ENCODE results near the gene SLA2.
A peak's percentile ranks its signal among the peaks of the same experiment; 100 is the strongest.
"Not testable (repeated sequence)": the region's sequence is repeated elsewhere in the genome, so short reads cannot be mapped to it uniquely, and the experiment has no call there.

The SLA2 gene

GRCh38 chr20:36645353-36645752 is 643 bp downstream of the SLA2 start:
- no peak for DNase-seq (ENCODE audit: low spot score)

DNA sequence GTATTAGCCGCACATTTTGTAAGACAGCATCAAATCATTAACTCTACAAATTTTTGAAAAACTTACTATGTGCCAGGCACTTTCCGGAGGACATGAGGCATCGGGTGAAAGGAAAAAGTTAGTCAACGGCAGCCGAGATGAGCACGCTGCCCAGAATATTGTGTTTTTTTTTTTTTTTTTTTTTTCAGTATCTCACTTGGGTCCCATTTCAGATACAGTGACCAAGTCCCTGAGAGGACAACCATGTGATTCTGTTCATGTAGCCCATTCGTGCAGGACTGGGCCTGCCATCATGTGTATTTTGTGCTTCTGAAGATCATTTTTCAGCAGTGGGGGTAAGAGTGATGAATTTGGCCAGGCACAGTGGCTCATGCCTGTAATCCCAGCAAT is 1.3 kb downstream of the SLA2 start:
- no peak for DNase-seq (ENCODE audit: low spot score)

GRCh38 chr20:36644032-36644705 is 1.8 kb downstream of the SLA2 start:
- DNase-seq (ENCODE audit: low spot score) = no peak

DNA sequence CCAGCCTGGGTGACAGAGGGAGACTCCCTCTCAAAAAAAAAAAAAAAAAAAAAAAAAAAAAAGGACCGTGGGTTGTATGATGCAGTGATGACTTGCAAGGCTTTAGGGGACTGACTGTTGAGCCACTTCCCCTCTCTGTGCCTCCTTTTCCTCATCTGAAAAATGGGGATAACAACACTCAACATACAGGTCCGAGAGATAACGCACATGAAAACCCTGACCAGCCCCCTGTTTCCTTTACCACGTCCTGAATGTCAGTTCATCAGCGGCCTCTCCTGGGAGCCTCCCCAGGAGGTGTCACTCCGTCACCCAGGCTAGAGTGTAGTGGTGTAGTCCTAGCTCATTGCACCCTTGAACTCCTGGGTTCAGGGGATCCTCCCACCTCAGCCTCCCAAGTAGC is 3.9 kb downstream of the SLA2 start:
- DNase-seq (ENCODE audit: low spot score) = no peak

GRCh38 chr20:36641506-36641843 is 4.5 kb downstream of the SLA2 start:
- no peak for DNase-seq (ENCODE audit: low spot score)

DNA sequence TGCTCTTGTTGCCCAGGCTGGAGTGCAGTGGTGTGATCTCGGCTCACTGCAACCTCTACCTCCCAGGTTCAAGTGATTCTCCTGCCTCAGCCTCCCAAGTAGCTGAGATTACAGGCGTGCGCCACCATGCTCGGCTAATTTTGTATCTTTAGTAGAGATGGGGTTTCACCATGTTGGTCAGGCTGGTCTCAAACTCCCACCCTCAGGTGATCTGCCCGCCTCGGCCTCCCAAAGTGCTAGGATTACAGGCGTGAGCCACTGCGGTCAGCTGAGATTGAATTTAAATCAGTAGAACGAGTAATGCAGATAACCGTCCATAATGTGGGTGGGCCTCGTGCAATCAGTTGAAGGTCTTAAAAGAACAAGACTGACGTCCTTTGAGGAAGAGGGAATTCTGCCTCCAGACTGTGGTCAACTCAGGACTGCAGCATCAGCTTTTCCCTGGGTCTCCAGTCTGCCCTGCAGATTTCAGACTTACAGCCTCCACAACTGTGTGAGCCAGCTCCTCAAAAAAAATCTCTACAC is 7.1 kb downstream of the SLA2 start:
- not testable (repeated sequence) for DNase-seq (ENCODE audit: low spot score)

- no peak for DNase-seq (ENCODE audit: low spot score)
These were observed 11.7 kb downstream of the SLA2 start for GRCh38 chr20:36634342-36634741.

GRCh38 chr20:36633285-36633772 is 12.7 kb downstream of the SLA2 start:
- DNase-seq (ENCODE audit: low spot score) = no peak

DNA sequence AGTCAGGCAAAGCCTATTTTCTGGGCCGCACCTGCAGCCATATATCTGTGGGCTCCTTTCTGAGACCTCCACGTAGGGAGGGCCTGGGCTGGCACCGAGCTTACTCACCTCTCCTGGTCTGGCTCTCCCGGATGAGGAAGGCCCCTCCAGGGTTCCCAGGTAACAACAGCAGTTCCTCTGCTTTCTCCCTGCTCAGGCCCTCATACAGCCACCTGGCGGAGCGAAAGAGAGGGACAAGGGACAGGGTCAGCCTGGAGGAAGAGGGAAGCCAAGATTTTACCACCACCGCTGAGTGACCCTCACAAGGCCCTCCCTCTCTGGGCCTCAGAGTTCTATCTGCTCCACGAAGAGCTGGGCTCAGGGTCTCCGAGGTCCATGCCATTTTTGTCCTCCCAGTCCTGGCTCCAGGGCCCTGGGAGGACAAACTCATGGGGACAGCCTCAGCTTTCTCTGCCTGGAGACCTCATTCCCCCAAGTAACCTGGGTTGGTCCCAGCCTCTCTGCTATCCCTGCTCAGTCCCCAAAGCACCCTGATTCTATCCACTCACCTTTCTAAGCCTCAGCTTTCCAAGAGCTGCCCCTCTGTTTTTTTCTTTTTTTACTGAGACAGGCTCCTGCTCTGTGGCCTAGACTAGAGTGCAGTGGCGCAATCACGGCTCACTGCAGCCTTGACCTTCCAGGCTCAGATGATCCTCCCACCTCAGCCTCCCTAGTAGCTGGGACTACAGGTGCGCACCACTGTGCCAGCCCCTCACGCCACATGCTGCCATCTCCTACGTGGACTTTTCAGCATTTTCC is 13.3 kb downstream of the SLA2 start:
- DNase-seq (ENCODE audit: low spot score) = peak; percentile 56

- DNase-seq (ENCODE audit: low spot score) = no peak
These were observed 13.9 kb downstream of the SLA2 start for GRCh38 chr20:36632147-36632486.

DNA sequence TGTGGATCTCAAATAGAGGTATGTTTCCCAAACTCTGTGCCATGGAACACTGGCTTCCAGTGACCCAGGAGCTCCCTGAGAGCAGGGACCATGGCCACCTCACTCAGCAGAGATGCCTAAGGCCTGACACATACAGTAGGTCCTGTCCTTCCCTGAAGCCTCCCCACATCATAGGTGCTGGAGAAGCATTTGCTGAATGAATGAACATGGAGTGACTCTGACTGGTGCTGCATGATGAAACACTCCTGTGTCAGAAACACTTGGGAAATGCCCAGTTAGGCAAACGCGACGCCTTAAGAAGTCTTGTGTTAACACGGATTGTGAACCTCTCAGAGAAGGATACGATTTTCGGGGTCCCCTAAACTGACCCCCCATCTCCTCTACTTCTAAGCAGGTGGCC is 14.3 kb downstream of the SLA2 start:
- DNase-seq (ENCODE audit: low spot score) = no peak

DNA sequence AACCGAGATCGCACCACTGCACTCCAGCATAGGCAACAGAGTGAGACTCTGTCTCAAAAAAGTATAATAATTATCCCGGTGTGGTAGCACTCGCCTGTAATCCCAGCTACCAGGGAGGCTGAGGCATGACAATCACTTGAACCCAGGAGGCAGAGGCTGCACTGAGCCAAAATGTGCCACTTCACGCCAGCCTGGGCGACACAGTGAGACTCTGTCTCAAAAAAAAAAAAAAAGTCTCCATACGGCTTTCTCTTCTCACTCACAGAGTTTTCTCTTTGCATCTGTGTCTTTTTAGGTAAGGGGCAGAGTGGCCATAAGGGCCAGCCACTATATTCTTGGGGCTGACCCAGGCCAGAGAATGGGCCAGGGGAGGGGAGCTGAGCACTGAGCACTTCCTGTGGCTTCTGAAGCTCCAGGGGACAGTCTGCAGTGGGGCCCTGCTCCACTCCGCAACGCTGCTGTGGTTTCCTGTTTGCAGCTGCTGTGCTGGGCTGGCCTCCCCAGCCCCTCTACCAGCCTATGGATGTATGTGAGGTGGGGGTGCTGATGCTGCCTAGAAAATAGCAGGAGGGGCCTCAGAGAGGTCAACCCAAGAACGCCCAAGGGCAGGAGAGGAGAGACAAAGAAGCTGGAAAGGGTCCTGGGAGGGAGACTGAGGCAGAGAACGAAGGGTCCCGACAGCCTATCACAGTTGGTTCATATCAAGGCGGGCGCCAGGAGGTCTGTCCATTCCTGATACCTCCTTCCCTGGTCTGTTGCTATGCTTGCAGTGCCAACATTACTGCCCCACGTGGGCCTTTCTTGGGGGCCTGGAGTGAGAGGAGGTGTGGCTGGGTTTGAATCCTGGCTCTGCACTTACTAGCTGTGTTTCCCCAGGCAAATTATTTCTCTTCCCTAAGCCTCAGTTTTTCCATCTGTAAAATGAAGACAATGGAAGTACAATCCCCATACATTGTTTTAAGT is 16.0 kb downstream of the SLA2 start:
- DNase-seq (ENCODE audit: low spot score) = no peak

GRCh38 chr20:36628076-36628475 is 17.9 kb downstream of the SLA2 start:
- DNase-seq (ENCODE audit: low spot score) = no peak

DNA sequence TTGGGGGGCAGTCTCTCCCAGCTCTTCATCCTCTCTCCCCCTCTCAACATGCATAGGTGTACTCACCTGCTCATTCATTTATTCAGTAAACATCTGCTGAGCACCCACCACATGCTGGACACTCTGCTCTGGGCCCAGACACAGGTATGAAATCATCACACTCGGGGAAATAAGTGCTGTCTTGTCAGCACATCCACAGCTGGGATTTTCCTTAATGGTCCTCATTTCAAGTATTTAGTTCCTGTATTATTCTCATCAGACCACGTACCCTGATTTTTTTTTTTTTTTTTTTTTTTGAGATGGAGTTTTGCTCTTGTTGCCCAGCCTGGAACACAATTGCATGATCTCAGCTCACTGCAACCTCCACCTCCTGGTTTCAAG is 21.1 kb downstream of the SLA2 start:
- no peak for DNase-seq (ENCODE audit: low spot score)

GRCh38 chr20:36624068-36624943 is 21.7 kb downstream of the SLA2 start:
- DNase-seq (ENCODE audit: low spot score) = peak; percentile 31

GRCh38 chr20:36623444-36623843 is 22.6 kb downstream of the SLA2 start:
- DNase-seq (ENCODE audit: low spot score) = no peak

DNA sequence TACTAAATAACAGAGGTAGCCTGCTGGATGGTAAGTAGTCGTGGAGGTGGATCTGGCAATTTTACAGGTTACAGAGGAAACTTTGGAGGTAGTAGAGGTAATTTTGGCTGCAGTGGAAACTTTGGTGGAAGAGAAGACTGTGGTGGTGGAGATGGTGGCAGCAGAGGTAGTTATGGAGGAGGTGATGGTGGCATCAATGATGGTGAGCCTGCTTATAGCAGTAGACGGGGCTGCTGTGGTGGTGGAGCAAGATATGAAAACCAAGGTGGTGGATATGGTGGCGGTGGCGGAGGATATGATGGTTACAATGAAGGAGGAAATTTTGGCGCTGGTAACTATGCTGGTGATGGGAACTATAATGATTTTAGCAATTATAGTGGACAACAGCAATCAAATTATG is 25.1 kb downstream of the SLA2 start:
- no peak for DNase-seq (ENCODE audit: low spot score)

GRCh38 chr20:36614781-36615557 is 31.0 kb downstream of the SLA2 start:
- DNase-seq (ENCODE audit: low spot score) = no peak

- DNase-seq (ENCODE audit: low spot score) = no peak
These were observed 32.0 kb downstream of the SLA2 start for GRCh38 chr20:36613974-36614373.

- DNase-seq (ENCODE audit: low spot score) = no peak
These were observed 34.4 kb downstream of the SLA2 start for GRCh38 chr20:36611625-36612024.

GRCh38 chr20:36608388-36608728 is 37.6 kb downstream of the SLA2 start:
- DNase-seq (ENCODE audit: low spot score) = not testable (repeated sequence)

All from iPS-NIHi11 (cell line).